H9 (cell line): ENCODE results near the gene AK9. TPM values are rescaled to one million over a fixed set of nuclear protein-coding genes. Genes with fewer than 3 reads are reported as not detected.

Experiments
- DNase-seq: peaks from one replicate; pipeline ENCODE4 v3.0.0-alpha.2; 2017
- H2AFZ ChIP-seq: one replicate; pipeline ENCODE4 v1.6.1; 2013; ENCODE audit warnings: mild to moderate bottlenecking, low read length, control low read depth, moderate library complexity
- H2AK5ac ChIP-seq: 2 replicates; pipeline ENCODE4 v1.6.1; 2013; ENCODE audit warnings: low read length, control low read depth, mixed read lengths; ENCODE audit not compliant: insufficient read length
- H2BK120ac ChIP-seq: one replicate; pipeline ENCODE4 v1.6.1; 2013; ENCODE audit warnings: low read depth, mild to moderate bottlenecking, low read length, control low read depth, inconsistent platforms; ENCODE audit not compliant: poor library complexity, severe bottlenecking
- H2BK12ac ChIP-seq: 2 replicates; pipeline ENCODE4 v1.6.1; 2013; ENCODE audit warnings: low read length, control low read depth, mixed read lengths, low read depth; ENCODE audit not compliant: insufficient read length
- H2BK15ac ChIP-seq: 2 replicates; pipeline ENCODE4 v1.6.1; 2013; ENCODE audit warnings: low read depth, low read length, control low read depth
- H2BK20ac ChIP-seq: one replicate; pipeline ENCODE4 v1.6.1; 2013; ENCODE audit warnings: low read depth, mild to moderate bottlenecking, low read length, control low read depth, inconsistent platforms; ENCODE audit not compliant: poor library complexity, severe bottlenecking
- H2BK5ac ChIP-seq: 2 replicates; pipeline ENCODE4 v1.6.1; 2013; ENCODE audit warnings: low read length, control low read depth, mixed read lengths; ENCODE audit not compliant: insufficient read length
- H3K14ac ChIP-seq: 2 replicates; pipeline ENCODE4 v1.6.1; 2013; ENCODE audit warnings: low read length, control low read depth; ENCODE audit not compliant: insufficient read depth
- H3K18ac ChIP-seq: 2 replicates; pipeline ENCODE4 v1.6.1; 2013; ENCODE audit warnings: low read depth, mild to moderate bottlenecking, mixed read lengths, low read length, control low read depth; ENCODE audit not compliant: insufficient read length
- H3K23ac ChIP-seq: 2 replicates; pipeline ENCODE4 v1.6.1; 2013; ENCODE audit warnings: low read length, control low read depth, mixed read lengths, low read depth; ENCODE audit not compliant: insufficient read length
- H3K23me2 ChIP-seq: 2 replicates; pipeline ENCODE4 v1.6.1; 2013; ENCODE audit warnings: low read depth, mild to moderate bottlenecking, mixed read lengths, low read length, control low read depth; ENCODE audit not compliant: insufficient read length, poor library complexity, severe bottlenecking
- H3K27ac ChIP-seq: 2 replicates; pipeline ENCODE4 v1.5.1; 2013; ENCODE audit warnings: low read length, control low read depth, mixed read lengths, low read depth; ENCODE audit not compliant: insufficient read length
- H3K27me3 ChIP-seq: 2 replicates; pipeline ENCODE4 v1.6.1; 2013; ENCODE audit warnings: low read length, control low read depth, inconsistent platforms; ENCODE audit not compliant: insufficient read depth
- H3K4ac ChIP-seq: 2 replicates; pipeline ENCODE4 v1.6.1; 2013; ENCODE audit warnings: low read depth, mild to moderate bottlenecking, control low read depth, inconsistent platforms, low read length, moderate library complexity
- H3K4me1 ChIP-seq: 2 replicates; pipeline ENCODE4 v1.6.1; 2013; ENCODE audit warnings: low read length, control low read depth, inconsistent platforms; ENCODE audit not compliant: insufficient read depth
- H3K4me2 ChIP-seq: 2 replicates; pipeline ENCODE4 v1.6.1; 2013; ENCODE audit warnings: low read length, control low read depth, mixed read lengths; ENCODE audit not compliant: insufficient read length, insufficient read depth
- H3K56ac ChIP-seq: 2 replicates; pipeline ENCODE4 v1.6.1; 2013; ENCODE audit warnings: low read depth, mild to moderate bottlenecking, mixed read lengths, low read length, control low read depth; ENCODE audit not compliant: insufficient read length
- H3K79me1 ChIP-seq: 2 replicates; pipeline ENCODE4 v1.6.1; 2013; ENCODE audit warnings: low read depth, mild to moderate bottlenecking, moderate library complexity, low read length, control low read depth, inconsistent platforms; ENCODE audit not compliant: insufficient read depth, poor library complexity, severe bottlenecking
- H3K79me2 ChIP-seq: 2 replicates; pipeline ENCODE4 v1.6.1; 2013; ENCODE audit warnings: low read length, control low read depth, inconsistent platforms; ENCODE audit not compliant: insufficient read depth
- H3K9ac ChIP-seq: 2 replicates; pipeline ENCODE4 v1.6.1; 2013; ENCODE audit warnings: low read length, control low read depth, mixed read lengths; ENCODE audit not compliant: insufficient read length; ENCODE audit errors: extremely low read depth
- H3K9me3 ChIP-seq: one replicate; pipeline ENCODE4 v1.6.1; 2013; ENCODE audit warnings: low read depth, low read length, inconsistent platforms; ENCODE audit not compliant: control insufficient read depth
- H3T11ph ChIP-seq: one replicate; pipeline ENCODE4 v1.6.1; 2013; ENCODE audit warnings: mild to moderate bottlenecking, low read length, control low read depth, inconsistent platforms
- H4K20me1 ChIP-seq: one replicate; pipeline ENCODE4 v1.6.1; 2013; ENCODE audit not compliant: control insufficient read depth, insufficient read length, insufficient read depth
- H4K5ac ChIP-seq: 2 replicates; pipeline ENCODE4 v1.6.1; 2013; ENCODE audit warnings: low read depth, mild to moderate bottlenecking, mixed read lengths, low read length, control low read depth; ENCODE audit not compliant: insufficient read length
- H4K8ac ChIP-seq: replicated peaks from 2 replicates; pipeline ENCODE4 v1.6.1; 2013; ENCODE audit warnings: low read length, control low read depth, mixed read lengths, low read depth; ENCODE audit not compliant: insufficient read length
- H4K91ac ChIP-seq: 2 replicates; pipeline ENCODE4 v1.6.1; 2013; ENCODE audit warnings: low read depth, mild to moderate bottlenecking, moderate library complexity, mixed read lengths, low read length, control low read depth; ENCODE audit not compliant: insufficient read length
- H3K27ac Mint-ChIP-seq, 3 experiments: 2 replicates in 2 of 3; 3 replicates in 1 of 3; pipeline ENCODE4 v1.8.0; 2020 to 2021; ENCODE audit warnings: mixed read lengths in 3 of 3, mild to moderate bottlenecking in 1 of 3, moderate library complexity in 1 of 3
- H3K27me3 Mint-ChIP-seq: 2 replicates; pipeline ENCODE4 v1.8.0; 2021; ENCODE audit warnings: low read depth, mild to moderate bottlenecking, moderate library complexity, mixed read lengths
- H3K36me3 Mint-ChIP-seq, 3 experiments: 2 replicates in 2 of 3; 3 replicates in 1 of 3; pipeline ENCODE4 v1.8.0; 2020 to 2021; ENCODE audit warnings: low read depth in 3 of 3, mixed read lengths in 3 of 3; ENCODE audit not compliant: insufficient read depth in 1 of 3
- H3K4me1 Mint-ChIP-seq, 2 experiments: 2 replicates each; pipeline ENCODE4 v1.8.0; 2020; ENCODE audit warnings: mixed read lengths in 2 of 2
- H3K4me3 Mint-ChIP-seq, 2 experiments: 2 replicates in 1 of 2; 3 replicates in 1 of 2; pipeline ENCODE4 v1.8.0; 2020 to 2021; ENCODE audit warnings: mild to moderate bottlenecking in 2 of 2, mixed read lengths in 2 of 2, moderate library complexity in 1 of 2
- H3K9me3 Mint-ChIP-seq, 2 experiments: 2 replicates in 1 of 2; 3 replicates in 1 of 2; pipeline ENCODE4 v1.8.0; 2020; ENCODE audit warnings: mild to moderate bottlenecking in 2 of 2, mixed read lengths in 2 of 2, moderate library complexity in 1 of 2
- WGBS: extraction: QIAGEN DNeasy Blood & Tissue Kit; methylation state at CpG from one replicate; pipeline ENCODE4 v1.1.7; 2013; ENCODE audit warnings: missing lambda C conversion rate, low lambda C conversion rate, mixed read lengths; ENCODE audit not compliant: insufficient read length; ENCODE audit errors: extremely low coverage; 5-methylcytosine and 5-hydroxymethylcytosine counted together
- total RNA-seq: library from RNA; stranded (reverse); gene quantifications from 2 replicates; pipeline ENCODE4 v1.2.1, GENCODE V29; 2021
- TF ChIP-seq, protein P1 (sequence below): fragments of 200-600 bp; sonication (generic); conservative IDR thresholded peaks from 3 replicates; pipeline ENCODE4 v1.8.0; 2021; ENCODE audit warnings: antibody characterized with exemption, mild to moderate bottlenecking

Gene AK9
- total RNA-seq, 1 experiment from 2014 or later = 2.3 TPM

DNA sequence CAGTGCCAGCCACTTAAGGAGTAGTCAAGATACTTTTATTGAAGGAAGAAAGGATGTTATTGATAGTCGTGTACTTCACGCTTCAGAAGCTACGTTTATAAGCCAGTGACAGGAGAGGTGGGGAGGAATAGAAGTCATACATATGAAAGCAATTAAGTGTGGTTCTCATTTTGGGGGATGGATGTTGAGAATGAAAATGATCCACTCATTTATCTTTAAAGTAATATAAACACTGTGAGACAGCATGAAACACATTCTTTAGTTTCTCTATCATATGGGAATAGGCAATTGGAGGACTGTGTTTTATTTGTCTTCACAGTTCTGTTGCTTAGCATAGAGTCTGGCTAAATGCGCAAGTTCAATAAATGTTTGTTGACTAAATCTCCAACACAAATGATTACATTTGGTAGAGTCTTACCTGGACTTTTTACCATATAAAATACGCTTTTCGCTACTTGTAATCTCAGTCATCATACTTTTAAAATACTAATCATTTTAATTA lies 35.2 kb downstream of the AK9 start:
- Histone ChIP-seq H3K79me1 (no peaks in the 10 kb centered on the region), H2AK5ac (no peak overlapping the region), H4K5ac (no peak overlapping the region), H2BK5ac (no peak overlapping the region), H3K9ac (no peak overlapping the region), H3K27ac (no peak overlapping the region), H2BK12ac (no peak overlapping the region), H3K56ac (no peak overlapping the region), H2BK20ac (no peak overlapping the region), H4K8ac (no peak overlapping the region), H3K4me1 (no peaks in the 10 kb centered on the region), H4K91ac (no peak overlapping the region), H3K23ac (no peak overlapping the region), H3K4ac (no peak overlapping the region), H3K23me2 (no peaks in the 10 kb centered on the region), H2BK120ac (no peak overlapping the region), H2BK15ac (no peak overlapping the region), H3K9me3 (no peaks in the 10 kb centered on the region), H3K18ac (no peak overlapping the region), H3K27me3 (no peaks in the 10 kb centered on the region), H3T11ph (no peak overlapping the region), H3K79me2 (no peaks in the 10 kb centered on the region), H4K20me1 (no peaks in the 10 kb centered on the region), H3K4me2 (no peak overlapping the region), H3K14ac (no peak overlapping the region), H2AFZ (no peak overlapping the region)
- Mint-ChIP-seq H3K27ac (peak overlapping the region in 1 of 3 experiments; percentile 7; a peak in 1 of 7 replicates), H3K4me1 (no peaks in the 10 kb centered on the region), H3K27me3 (peaks cover 1% of the 10 kb centered on the region; the same call in 1 of the 2 replicates), H3K4me3 (no peak overlapping the region), H3K9me3 (no peaks in the 10 kb centered on the region), H3K36me3 (no peaks in the 10 kb centered on the region)
- no peak for DNase-seq
- WGBS = 100% methylated on average over 2 of the region's 6 CpGs
- TF ChIP-seq, protein P1, sequence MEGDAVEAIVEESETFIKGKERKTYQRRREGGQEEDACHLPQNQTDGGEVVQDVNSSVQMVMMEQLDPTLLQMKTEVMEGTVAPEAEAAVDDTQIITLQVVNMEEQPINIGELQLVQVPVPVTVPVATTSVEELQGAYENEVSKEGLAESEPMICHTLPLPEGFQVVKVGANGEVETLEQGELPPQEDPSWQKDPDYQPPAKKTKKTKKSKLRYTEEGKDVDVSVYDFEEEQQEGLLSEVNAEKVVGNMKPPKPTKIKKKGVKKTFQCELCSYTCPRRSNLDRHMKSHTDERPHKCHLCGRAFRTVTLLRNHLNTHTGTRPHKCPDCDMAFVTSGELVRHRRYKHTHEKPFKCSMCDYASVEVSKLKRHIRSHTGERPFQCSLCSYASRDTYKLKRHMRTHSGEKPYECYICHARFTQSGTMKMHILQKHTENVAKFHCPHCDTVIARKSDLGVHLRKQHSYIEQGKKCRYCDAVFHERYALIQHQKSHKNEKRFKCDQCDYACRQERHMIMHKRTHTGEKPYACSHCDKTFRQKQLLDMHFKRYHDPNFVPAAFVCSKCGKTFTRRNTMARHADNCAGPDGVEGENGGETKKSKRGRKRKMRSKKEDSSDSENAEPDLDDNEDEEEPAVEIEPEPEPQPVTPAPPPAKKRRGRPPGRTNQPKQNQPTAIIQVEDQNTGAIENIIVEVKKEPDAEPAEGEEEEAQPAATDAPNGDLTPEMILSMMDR = no peak
